ENCODE results near the gene TMEM8B.

Gene TMEM8B

GRCh38 chr9:35829084-35829763 lies at the start of gene TMEM8B:
Gene TMEM8B, plus strand, starts transcription at chr9:35829228. Its CDS starts 220 bp downstream, at chr9:35829448.
- peak; percentile 93 for DNase-seq

GRCh38 chr9:35781066-35781465 lies 48.0 kb upstream of the TMEM8B start:
- DNase-seq, result no peak

- DNase-seq, result no peak
These were observed 45.6 kb upstream of the TMEM8B start for GRCh38 chr9:35783418-35783817.

- DNase-seq, result no peak
These were observed 39.5 kb upstream of the TMEM8B start for GRCh38 chr9:35789541-35789940.

GRCh38 chr9:35790025-35790384 lies 39.0 kb upstream of the TMEM8B start:
- DNase-seq, result no peak

GRCh38 chr9:35790385-35791296 lies 38.4 kb upstream of the TMEM8B start:
- DNase-seq, result peak; percentile 59

GRCh38 chr9:35791297-35791921 lies 37.6 kb upstream of the TMEM8B start, which contains the start of gene NPR2:
Gene NPR2, plus strand, starts transcription at chr9:35791591. Its CDS starts 818 bp downstream, at chr9:35792409.
- peak; percentile 24 for DNase-seq

- no peak for DNase-seq
These were observed 36.8 kb upstream of the TMEM8B start for GRCh38 chr9:35792024-35792813.

GRCh38 chr9:35792826-35793225 lies 36.2 kb upstream of the TMEM8B start:
- DNase-seq, result no peak

- no peak for DNase-seq
These were observed 35.6 kb upstream of the TMEM8B start for GRCh38 chr9:35793461-35793860.

- no peak for DNase-seq
These were observed 33.3 kb upstream of the TMEM8B start for GRCh38 chr9:35795695-35796094.

- no peak for DNase-seq
These were observed 31.5 kb upstream of the TMEM8B start for GRCh38 chr9:35797311-35798109.

GRCh38 chr9:35798658-35799374 lies 30.2 kb upstream of the TMEM8B start:
- peak; percentile 13 for DNase-seq

GRCh38 chr9:35800530-35800929 lies 28.5 kb upstream of the TMEM8B start:
- DNase-seq, result no peak

- DNase-seq, result no peak
These were observed 27.5 kb upstream of the TMEM8B start for GRCh38 chr9:35801328-35802128.

- no peak for DNase-seq
These were observed 22.9 kb upstream of the TMEM8B start for GRCh38 chr9:35806101-35806500.

GRCh38 chr9:35808433-35808832 lies 20.6 kb upstream of the TMEM8B start:
- DNase-seq, result no peak

- DNase-seq, result no peak
These were observed 18.9 kb upstream of the TMEM8B start for GRCh38 chr9:35810122-35810521.

- no peak for DNase-seq
These were observed 17.5 kb upstream of the TMEM8B start for GRCh38 chr9:35811381-35812024.
